Neuron (in vitro differentiated cells): ENCODE measurements around the gene SCGB3A2.

Experiments used
- H2AFZ ChIP-seq: one replicate; pipeline ENCODE4 v1.6.1; 2013; ENCODE audit warnings: low read depth, mild to moderate bottlenecking, inconsistent platforms, low read length, moderate library complexity
- H3K27me3 ChIP-seq: one replicate; pipeline ENCODE4 v1.6.1; 2013; ENCODE audit warnings: low read length; ENCODE audit not compliant: insufficient read depth
- H3K36me3 ChIP-seq: one replicate; pipeline ENCODE4 v1.6.1; 2013; ENCODE audit warnings: low read length; ENCODE audit not compliant: insufficient read depth
- H3K4me1 ChIP-seq: one replicate; pipeline ENCODE4 v1.6.1; 2013; ENCODE audit warnings: low read length; ENCODE audit not compliant: insufficient read depth
- H3K4me3 ChIP-seq: 2 replicates; pipeline ENCODE4 v1.5.1; 2013; ENCODE audit warnings: mild to moderate bottlenecking, low read length, moderate library complexity
- H3K9me3 ChIP-seq: one replicate; pipeline ENCODE4 v1.6.1; 2013; ENCODE audit warnings: low read length

Gene SCGB3A2

GRCh38 chr5:147925020-147925419 is 46.5 kb downstream of the SCGB3A2 start:
- H3K9me3 ChIP-seq = no peaks in the 10 kb centered on the region
- no peak overlapping the region for H2AFZ ChIP-seq
- H3K4me3 ChIP-seq = no peak overlapping the region
- H3K4me1 ChIP-seq = no peaks in the 10 kb centered on the region
- H3K27me3 ChIP-seq = peaks cover 3% of the 10 kb centered on the region
- H3K36me3 ChIP-seq = no peaks in the 10 kb centered on the region

- H3K4me3 ChIP-seq = no peak overlapping the region
- H3K9me3 ChIP-seq = no peaks in the 10 kb centered on the region
- H3K4me1 ChIP-seq = no peaks in the 10 kb centered on the region
- H3K36me3 ChIP-seq = no peaks in the 10 kb centered on the region
- H2AFZ ChIP-seq = no peak overlapping the region
- peaks cover 6% of the 10 kb centered on the region for H3K27me3 ChIP-seq
Measured at GRCh38 chr5:147927901-147928300, 49.4 kb downstream of the SCGB3A2 start.

DNA sequence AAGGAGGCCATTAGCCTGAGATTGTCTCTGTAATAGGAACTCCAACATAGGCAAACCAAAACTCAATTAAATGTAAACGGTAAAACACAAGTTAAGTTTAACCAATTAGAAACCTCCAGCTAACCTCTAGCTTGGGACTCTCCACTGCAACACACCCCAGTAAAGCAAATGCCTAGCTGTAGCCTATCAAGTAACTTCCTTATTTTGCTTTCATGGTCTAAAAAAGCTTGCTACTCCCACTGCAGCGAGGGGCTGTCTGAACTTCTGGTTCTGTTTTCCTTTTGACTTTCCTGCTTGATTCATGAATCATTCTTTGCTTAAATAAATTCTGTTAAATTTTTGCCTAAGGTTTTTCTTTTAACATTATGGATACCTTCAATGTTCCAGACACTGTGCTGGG is 52.3 kb downstream of the SCGB3A2 start:
- Histone ChIP-seq H3K36me3 (no peaks in the 10 kb centered on the region), H3K27me3 (peaks cover 6% of the 10 kb centered on the region), H3K9me3 (no peaks in the 10 kb centered on the region), H3K4me3 (no peak overlapping the region), H2AFZ (no peak overlapping the region), H3K4me1 (no peaks in the 10 kb centered on the region)
